Neural progenitor cell (in vitro differentiated cells): ENCODE data around the gene GRHL1.

ENCODE experiments used
- CTCF ChIP-seq: fragments of 200-600 bp; sonication (generic); IDR thresholded peaks from 2 replicates; pipeline ENCODE4 v1.5.1; 2017; ENCODE audit warnings: antibody characterized with exemption, mild to moderate bottlenecking
- EZH2 ChIP-seq: fragments of 200-600 bp; sonication (generic); IDR thresholded peaks from 2 replicates; pipeline ENCODE4 v1.6.1; 2017; ENCODE audit warnings: antibody characterized with exemption, mild to moderate bottlenecking, moderate library complexity
- EZH2phosphoT487 ChIP-seq: fragments of 200-600 bp; sonication (generic); IDR thresholded peaks from 2 replicates; pipeline ENCODE4 v1.6.1; 2017; ENCODE audit warnings: antibody characterized with exemption

- TF ChIP-seq EZH2phosphoT487 (no peak), CTCF (no peak), EZH2 (no peak)
Observed at GRCh38 chr2:9939587-9940485, 11.7 kb upstream of the GRHL1 start.
